Adrenal gland (tissue), 5 donors: ENCODE data around the gene PRR5.

ENCODE experiments used
- CTCF ChIP-seq, 6 experiments: fragments of 450-650 bp in 4 of 6; fragments of 200-600 bp in 2 of 6; sonication (generic) in 1 of 6; IDR thresholded peaks; 1 replicate in 5 of 6; 2 replicates in 1 of 6; pipeline versions ENCODE4 v1.5.1 to v1.8.0; 2016 to 2021; ENCODE audit warnings: antibody characterized with exemption in 6 of 6, mild to moderate bottlenecking in 2 of 6, moderate library complexity in 1 of 6
- POLR2A ChIP-seq, 2 donors: fragments of 450-650 bp; IDR thresholded peaks; one replicate each; pipeline ENCODE4 v1.6.1; 2017; ENCODE audit warnings: antibody characterized with exemption in 2 of 2, mild to moderate bottlenecking in 2 of 2, moderate library complexity in 1 of 2
- donor health status: DM: no; HTN: no; CAD: no.

GRCh38 chr22:44750481-44750880 lies 48.5 kb downstream of the PRR5 start:
- TF ChIP-seq CTCF (IDR thresholded peaks at IDR 0.05) (no peak), POLR2A (IDR thresholded peaks at IDR 0.05) (no peak)
